Measurements from ENCODE around the gene P2RY1. TPM values are rescaled to one million over a fixed set of nuclear protein-coding genes. Genes with fewer than 3 reads are reported as not detected.

The P2RY1 gene, protein sequence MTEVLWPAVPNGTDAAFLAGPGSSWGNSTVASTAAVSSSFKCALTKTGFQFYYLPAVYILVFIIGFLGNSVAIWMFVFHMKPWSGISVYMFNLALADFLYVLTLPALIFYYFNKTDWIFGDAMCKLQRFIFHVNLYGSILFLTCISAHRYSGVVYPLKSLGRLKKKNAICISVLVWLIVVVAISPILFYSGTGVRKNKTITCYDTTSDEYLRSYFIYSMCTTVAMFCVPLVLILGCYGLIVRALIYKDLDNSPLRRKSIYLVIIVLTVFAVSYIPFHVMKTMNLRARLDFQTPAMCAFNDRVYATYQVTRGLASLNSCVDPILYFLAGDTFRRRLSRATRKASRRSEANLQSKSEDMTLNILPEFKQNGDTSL
- total RNA-seq (2022; extraction: Qiagen RNA extraction): 0.47 to 0.60 TPM (median 0.50 TPM) in 5 replicates

DNA sequence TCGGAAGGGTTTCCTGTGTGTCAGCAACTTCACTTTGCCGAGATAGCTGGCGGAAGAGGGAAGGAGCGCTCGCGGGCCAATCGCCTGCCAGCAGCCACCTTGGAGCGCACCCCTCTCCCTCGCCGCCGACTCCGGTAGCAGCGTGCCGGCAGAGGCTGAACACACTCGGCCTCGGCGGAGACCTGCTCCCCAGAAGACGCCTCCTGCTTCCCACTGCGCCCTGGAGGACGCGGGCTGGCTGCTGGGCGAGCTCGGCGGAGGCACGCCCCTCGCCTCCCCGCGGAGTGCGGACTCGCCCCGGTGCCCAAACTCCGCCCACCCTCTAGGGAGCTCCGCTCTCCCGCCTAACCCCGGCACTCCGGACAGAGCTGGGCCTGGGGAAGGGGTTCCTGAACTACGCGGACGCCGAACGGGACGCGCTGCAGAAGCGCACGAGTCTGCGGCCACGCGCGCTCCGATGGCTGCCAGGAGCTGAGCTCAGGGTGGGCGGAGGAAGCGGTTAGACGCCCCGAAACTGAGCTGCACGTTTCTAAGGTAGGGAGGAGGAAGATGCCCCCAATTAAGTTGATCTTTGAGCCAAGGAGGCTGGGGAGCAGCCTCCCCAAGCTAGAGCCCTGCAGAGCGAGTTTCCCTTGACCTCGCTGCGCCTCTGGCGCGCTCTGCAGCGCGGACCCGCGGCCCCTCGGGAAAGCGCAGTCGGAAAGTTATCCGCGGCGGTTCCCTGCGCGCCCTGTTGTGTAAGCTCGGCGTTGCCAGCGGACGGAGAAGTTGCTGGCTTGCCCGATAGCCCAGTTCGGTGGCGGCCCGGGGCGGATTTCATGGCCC, at the start of gene P2RY1:
Gene P2RY1 (plus strand): TSS at position 356 of the 825 bp plus-strand sequence. CDS start 652 bp downstream, outside the sequence.

